Sigmoid colon (tissue), 4 donors: Measurements from ENCODE around the gene MSANTD3.

ENCODE experiments used
- EP300 ChIP-seq, 4 donors: sonication (generic); formaldehyde crosslinking; IDR thresholded peaks; one replicate each; pipeline ENCODE4 v1.6.1; 2017; ENCODE audit warnings: antibody characterized with exemption in 4 of 4
- POLR2A ChIP-seq, 2 donors: fragments of 450-650 bp; IDR thresholded peaks; one replicate each; pipeline ENCODE4 v1.6.1; 2016; ENCODE audit warnings: antibody characterized with exemption in 2 of 2, mild to moderate bottlenecking in 2 of 2, moderate library complexity in 2 of 2
- POLR2AphosphoS5 ChIP-seq, 4 donors: sonication (generic); formaldehyde crosslinking; IDR thresholded peaks; one replicate each; pipeline ENCODE4 v1.6.1; 2017; ENCODE audit warnings: antibody characterized with exemption in 4 of 4
- TF ChIP-seq, protein P1 (sequence below), 4 experiments: fragments of 450-650 bp in 3 of 4; fragments of 200-600 bp in 1 of 4; IDR thresholded peaks; one replicate each; pipeline ENCODE4 v1.5.1; 2016 to 2019; ENCODE audit warnings: antibody characterized with exemption in 4 of 4, mild to moderate bottlenecking in 3 of 4, moderate library complexity in 2 of 4

DNA sequence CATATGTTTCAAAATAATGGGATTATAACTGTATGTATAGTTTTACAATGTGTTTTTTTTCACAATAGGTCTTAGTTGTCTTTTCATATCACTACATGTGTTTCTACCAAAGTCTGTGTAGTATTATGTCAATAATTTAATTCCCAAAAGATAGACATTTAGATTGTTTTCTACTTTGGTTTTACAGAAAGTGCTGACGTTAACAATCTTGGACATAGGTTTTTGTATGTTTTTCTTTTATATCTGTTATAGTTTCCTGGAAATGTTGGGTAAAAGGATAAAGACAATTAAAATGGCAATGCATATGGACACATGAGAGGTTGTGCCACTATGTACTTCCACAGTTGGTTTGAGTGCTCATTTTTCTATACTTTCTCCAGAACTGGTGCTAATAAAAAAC, 61.2 kb downstream of the MSANTD3 start:
- TF ChIP-seq POLR2AphosphoS5 (IDR thresholded peaks at IDR 0.05) (no peak), EP300 (IDR thresholded peaks at IDR 0.05) (no peak), POLR2A (IDR thresholded peaks at IDR 0.05) (no peak)
- TF ChIP-seq, protein P1, sequence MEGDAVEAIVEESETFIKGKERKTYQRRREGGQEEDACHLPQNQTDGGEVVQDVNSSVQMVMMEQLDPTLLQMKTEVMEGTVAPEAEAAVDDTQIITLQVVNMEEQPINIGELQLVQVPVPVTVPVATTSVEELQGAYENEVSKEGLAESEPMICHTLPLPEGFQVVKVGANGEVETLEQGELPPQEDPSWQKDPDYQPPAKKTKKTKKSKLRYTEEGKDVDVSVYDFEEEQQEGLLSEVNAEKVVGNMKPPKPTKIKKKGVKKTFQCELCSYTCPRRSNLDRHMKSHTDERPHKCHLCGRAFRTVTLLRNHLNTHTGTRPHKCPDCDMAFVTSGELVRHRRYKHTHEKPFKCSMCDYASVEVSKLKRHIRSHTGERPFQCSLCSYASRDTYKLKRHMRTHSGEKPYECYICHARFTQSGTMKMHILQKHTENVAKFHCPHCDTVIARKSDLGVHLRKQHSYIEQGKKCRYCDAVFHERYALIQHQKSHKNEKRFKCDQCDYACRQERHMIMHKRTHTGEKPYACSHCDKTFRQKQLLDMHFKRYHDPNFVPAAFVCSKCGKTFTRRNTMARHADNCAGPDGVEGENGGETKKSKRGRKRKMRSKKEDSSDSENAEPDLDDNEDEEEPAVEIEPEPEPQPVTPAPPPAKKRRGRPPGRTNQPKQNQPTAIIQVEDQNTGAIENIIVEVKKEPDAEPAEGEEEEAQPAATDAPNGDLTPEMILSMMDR (IDR thresholded peaks at IDR 0.05): no peak
